Daoy (cell line): Measurements from ENCODE around the gene ADPRH. TPM values are rescaled to one million over a fixed set of nuclear protein-coding genes. Genes with fewer than 3 reads are reported as not detected.

Source experiments
- DNase-seq: peaks from one replicate; pipeline ENCODE4 v3.0.0-alpha.2; 2015; ENCODE audit warnings: low read depth
- total RNA-seq: library from RNA; depleted of rRNA; stranded (reverse); fragments of >200 nt; shearing (Covaris generic); gene quantifications from 2 replicates; pipeline ENCODE4 v1.2.3, GENCODE V29; 2014

Gene ADPRH
- total RNA-seq, 1 experiment from 2014 or later: 0.86 TPM

GRCh38 chr3:119596398-119596797, 17.1 kb downstream of the ADPRH start:
- DNase-seq: no peak

GRCh38 chr3:119597548-119598288, 18.4 kb downstream of the ADPRH start, which contains the start of gene PLA1A:
TSS of gene PLA1A (plus strand) at chr3:119597885. CDS start at chr3:119597914, 29 bp downstream.
- DNase-seq: no peak

GRCh38 chr3:119598410-119599098, 19.3 kb downstream of the ADPRH start:
- no peak for DNase-seq

- DNase-seq: no peak
Observed at GRCh38 chr3:119599558-119600174, 20.4 kb downstream of the ADPRH start.

GRCh38 chr3:119600732-119601131, 21.4 kb downstream of the ADPRH start:
- peak; percentile 32 for DNase-seq

- DNase-seq: no peak
Observed at GRCh38 chr3:119601154-119601553, 21.9 kb downstream of the ADPRH start.

- no peak for DNase-seq
Observed at GRCh38 chr3:119602676-119603075, 23.4 kb downstream of the ADPRH start.

- peak; percentile 51 for DNase-seq
Observed at GRCh38 chr3:119604878-119605277, 25.6 kb downstream of the ADPRH start.

GRCh38 chr3:119608405-119609000, 29.2 kb downstream of the ADPRH start:
- no peak for DNase-seq

GRCh38 chr3:119609301-119609700, 30.0 kb downstream of the ADPRH start:
- no peak for DNase-seq

- DNase-seq: no peak
Observed at GRCh38 chr3:119611664-119612063, 32.4 kb downstream of the ADPRH start.

- DNase-seq: no peak
Observed at GRCh38 chr3:119613201-119613600, 33.9 kb downstream of the ADPRH start.

- no peak for DNase-seq
Observed at GRCh38 chr3:119613872-119614271, 34.6 kb downstream of the ADPRH start.

GRCh38 chr3:119616056-119616455, 36.8 kb downstream of the ADPRH start:
- DNase-seq: no peak

GRCh38 chr3:119619094-119619493, 39.8 kb downstream of the ADPRH start:
- DNase-seq: no peak

GRCh38 chr3:119620899-119621298, 41.6 kb downstream of the ADPRH start:
- no peak for DNase-seq

GRCh38 chr3:119624002-119624720, 44.9 kb downstream of the ADPRH start:
- DNase-seq: no peak

GRCh38 chr3:119625451-119626153, 46.3 kb downstream of the ADPRH start:
- no peak for DNase-seq

GRCh38 chr3:119626196-119626595, 46.9 kb downstream of the ADPRH start:
- DNase-seq: no peak

- no peak for DNase-seq
Observed at GRCh38 chr3:119627461-119627860, 48.2 kb downstream of the ADPRH start.

GRCh38 chr3:119628390-119628789, 49.1 kb downstream of the ADPRH start:
- no peak for DNase-seq
